Adipocyte (in vitro differentiated cells): ENCODE results near the gene BFSP1.

ENCODE experiments used
- DNase-seq: peaks from one replicate; pipeline ENCODE4 v3.0.0-alpha.2; 2015; ENCODE audit warnings: low read depth
- H3K27me3 ChIP-seq: replicated peaks from 2 replicates; pipeline ENCODE4 v1.7.0; 2013; ENCODE audit warnings: mild to moderate bottlenecking, low read length, moderate library complexity; ENCODE audit not compliant: control insufficient read depth, insufficient read depth
- H3K36me3 ChIP-seq: 2 replicates; pipeline ENCODE4 v1.7.0; 2013; ENCODE audit warnings: low read length, mild to moderate bottlenecking, moderate library complexity; ENCODE audit not compliant: control insufficient read depth, insufficient read depth, severe bottlenecking
- H3K4me1 ChIP-seq: 2 replicates; pipeline ENCODE4 v1.7.0; 2013; ENCODE audit warnings: mild to moderate bottlenecking, low read length, moderate library complexity; ENCODE audit not compliant: control insufficient read depth, insufficient read depth
- H3K4me3 ChIP-seq: 2 replicates; pipeline ENCODE4 v1.7.0; 2013; ENCODE audit warnings: mild to moderate bottlenecking, low read length, moderate library complexity
- H3K9ac ChIP-seq: 2 replicates; pipeline ENCODE4 v1.7.0; 2013; ENCODE audit warnings: mild to moderate bottlenecking, low read length, moderate library complexity
- H3K9me3 ChIP-seq: 2 replicates; pipeline ENCODE4 v1.7.0; 2013; ENCODE audit warnings: mild to moderate bottlenecking, low read length, moderate library complexity; ENCODE audit not compliant: control insufficient read depth

Gene BFSP1

DNA sequence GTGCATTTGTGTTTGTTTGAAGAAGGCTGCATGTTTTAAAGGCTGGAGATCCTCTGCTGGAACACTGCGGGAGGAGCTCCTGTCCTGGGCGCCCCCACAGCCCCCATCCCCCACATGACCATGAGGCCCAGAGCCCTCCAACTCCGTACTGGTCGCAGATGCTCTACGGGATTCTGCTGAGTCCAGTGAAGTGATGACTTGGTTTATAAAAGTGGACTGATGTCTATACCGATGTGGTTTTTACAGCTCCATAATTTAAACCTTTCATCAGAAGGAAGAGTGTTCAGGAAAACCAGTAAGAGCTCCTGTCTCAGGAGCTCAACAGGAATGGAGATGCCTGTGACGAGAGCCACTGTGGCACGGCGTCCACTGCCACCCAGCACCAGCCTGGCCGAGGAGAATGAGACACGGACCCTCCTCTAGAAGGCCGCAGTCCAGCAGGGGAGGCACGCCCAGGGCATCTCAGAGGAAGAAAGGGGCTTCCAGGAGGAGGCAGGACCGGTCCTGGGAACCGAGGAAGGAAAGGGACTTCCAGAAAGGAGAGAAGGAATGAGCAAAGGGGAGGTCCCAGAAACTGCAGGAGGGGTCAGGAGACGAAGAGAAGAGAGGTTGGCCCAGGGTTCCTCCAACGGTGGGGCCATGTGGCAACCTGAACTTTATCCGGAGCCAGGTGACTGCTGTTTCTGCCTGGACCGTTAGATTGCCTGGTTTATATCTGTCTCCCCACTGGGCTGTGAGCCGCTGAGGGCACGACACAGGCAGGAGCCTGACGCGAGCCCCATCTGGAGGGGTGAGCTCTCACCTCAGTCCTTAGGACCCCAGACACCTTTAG is 26.9 kb downstream of the BFSP1 start:
- peaks cover 17% of the 10 kb centered on the region for H3K27me3 ChIP-seq
- H3K4me1 ChIP-seq: no peaks in the 10 kb centered on the region
- no peak for DNase-seq
- no peaks in the 10 kb centered on the region for H3K9me3 ChIP-seq
- H3K4me3 ChIP-seq: peak overlapping the region; percentile 80
- H3K36me3 ChIP-seq: no peaks in the 10 kb centered on the region
- H3K9ac ChIP-seq: peak overlapping the region; percentile 74

DNA sequence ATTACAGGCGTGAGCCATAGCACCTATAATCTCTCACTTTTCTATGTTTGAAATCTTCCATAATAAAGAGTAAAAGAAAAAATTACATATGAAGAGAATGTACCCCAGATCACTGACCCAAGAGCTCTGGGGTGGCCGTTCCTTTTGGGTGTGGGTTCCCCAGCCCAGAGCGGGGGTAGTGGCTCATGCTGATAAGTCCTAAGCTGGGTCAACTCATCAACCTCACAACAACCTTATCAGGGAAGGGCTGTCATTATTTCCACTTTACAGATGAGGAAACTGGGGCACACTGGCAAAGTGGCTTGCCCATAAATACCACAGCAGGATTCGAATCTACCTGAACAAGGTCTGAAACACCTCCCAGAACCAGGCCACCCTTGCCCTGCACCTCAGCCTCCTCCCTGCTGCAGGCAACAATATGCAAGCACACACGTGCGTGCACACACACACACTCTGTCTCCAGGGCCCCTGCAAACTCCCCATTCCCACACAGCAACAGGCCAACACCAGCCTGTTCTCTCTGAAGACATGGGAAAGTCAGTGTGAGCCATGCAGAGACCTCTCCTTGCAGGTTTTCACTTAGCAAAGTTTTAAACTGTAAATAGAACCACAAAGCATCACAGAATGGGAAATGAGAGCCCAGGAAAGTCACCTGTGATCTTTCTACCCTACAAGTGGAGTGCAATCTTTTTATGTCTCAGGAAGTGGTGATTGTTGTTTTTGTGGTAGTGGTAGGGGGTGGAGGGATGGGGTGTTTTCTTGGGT is 27.7 kb downstream of the BFSP1 start:
- H3K9ac ChIP-seq: no peak overlapping the region
- DNase-seq: no peak
- H3K4me1 ChIP-seq: no peaks in the 10 kb centered on the region
- H3K9me3 ChIP-seq: no peaks in the 10 kb centered on the region
- H3K27me3 ChIP-seq: peaks cover 17% of the 10 kb centered on the region
- no peaks in the 10 kb centered on the region for H3K36me3 ChIP-seq
- no peak overlapping the region for H3K4me3 ChIP-seq

DNA sequence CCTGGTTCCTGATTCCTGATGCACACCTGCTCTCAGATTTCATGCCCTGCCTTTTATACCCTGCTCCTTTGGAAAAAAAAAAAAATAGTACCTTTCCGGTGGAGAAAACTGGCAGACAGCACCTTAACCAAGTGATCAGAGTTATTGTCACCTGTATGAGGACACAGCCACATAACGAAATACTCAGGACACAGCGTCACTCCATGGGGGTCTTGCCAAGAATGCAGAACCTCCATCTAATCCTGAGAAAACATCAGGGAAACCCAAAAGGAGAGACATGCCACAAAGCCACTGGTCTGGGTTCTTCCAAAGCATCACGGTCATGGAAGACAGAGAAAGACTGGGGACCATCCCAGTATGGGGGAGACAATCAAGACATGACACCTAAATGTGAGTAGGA is 29.1 kb downstream of the BFSP1 start:
- no peaks in the 10 kb centered on the region for H3K4me1 ChIP-seq
- H3K4me3 ChIP-seq: no peak overlapping the region
- H3K27me3 ChIP-seq: peaks cover 17% of the 10 kb centered on the region
- H3K9me3 ChIP-seq: no peaks in the 10 kb centered on the region
- DNase-seq: no peak
- no peaks in the 10 kb centered on the region for H3K36me3 ChIP-seq
- H3K9ac ChIP-seq: no peak overlapping the region

DNA sequence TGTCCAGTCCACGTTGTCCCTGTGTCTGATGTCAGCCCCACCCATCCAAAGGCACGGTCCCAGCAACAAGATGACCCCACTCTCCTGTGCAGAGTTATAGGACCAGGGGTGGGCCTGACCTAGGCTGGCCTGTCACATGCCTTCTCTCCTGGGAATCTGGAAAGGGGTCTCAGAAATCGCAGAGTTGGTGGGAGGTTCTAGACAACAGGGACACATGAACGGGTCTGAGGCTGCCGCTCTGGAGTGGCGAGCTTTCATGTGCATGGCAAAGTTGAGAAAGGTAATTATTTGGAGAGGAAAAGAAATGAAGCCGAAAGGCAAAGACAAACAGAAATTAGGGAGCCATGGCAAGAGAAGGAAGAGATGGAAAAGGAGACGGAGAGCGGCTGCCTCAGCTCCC is 29.5 kb downstream of the BFSP1 start:
- H3K9ac ChIP-seq: no peak overlapping the region
- no peaks in the 10 kb centered on the region for H3K9me3 ChIP-seq
- H3K36me3 ChIP-seq: no peaks in the 10 kb centered on the region
- no peak overlapping the region for H3K4me3 ChIP-seq
- no peak for DNase-seq
- peaks cover 17% of the 10 kb centered on the region for H3K27me3 ChIP-seq
- H3K4me1 ChIP-seq: no peaks in the 10 kb centered on the region

DNA sequence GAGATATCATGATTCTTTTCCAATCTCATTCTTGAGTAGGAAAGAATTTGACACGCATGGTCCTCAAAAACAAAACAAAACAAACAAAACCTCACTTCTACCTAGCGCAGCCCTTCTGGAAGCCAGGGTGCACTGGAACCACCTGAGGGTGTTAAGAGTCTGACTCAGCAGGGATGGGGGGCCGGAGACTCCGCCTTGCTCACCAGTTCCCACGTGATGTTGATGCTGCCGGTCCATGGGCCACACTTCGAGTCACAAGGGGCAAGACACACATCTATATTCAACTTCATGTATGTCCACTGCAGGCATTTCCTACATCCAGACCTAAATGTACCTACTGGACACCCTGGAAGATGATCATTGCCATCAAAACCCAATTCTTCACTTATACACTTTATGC is 30.4 kb downstream of the BFSP1 start:
- H3K4me3 ChIP-seq: no peak overlapping the region
- no peak for DNase-seq
- H3K9ac ChIP-seq: no peak overlapping the region
- H3K36me3 ChIP-seq: no peaks in the 10 kb centered on the region
- peaks cover 23% of the 10 kb centered on the region for H3K27me3 ChIP-seq
- H3K9me3 ChIP-seq: no peaks in the 10 kb centered on the region
- no peaks in the 10 kb centered on the region for H3K4me1 ChIP-seq

DNA sequence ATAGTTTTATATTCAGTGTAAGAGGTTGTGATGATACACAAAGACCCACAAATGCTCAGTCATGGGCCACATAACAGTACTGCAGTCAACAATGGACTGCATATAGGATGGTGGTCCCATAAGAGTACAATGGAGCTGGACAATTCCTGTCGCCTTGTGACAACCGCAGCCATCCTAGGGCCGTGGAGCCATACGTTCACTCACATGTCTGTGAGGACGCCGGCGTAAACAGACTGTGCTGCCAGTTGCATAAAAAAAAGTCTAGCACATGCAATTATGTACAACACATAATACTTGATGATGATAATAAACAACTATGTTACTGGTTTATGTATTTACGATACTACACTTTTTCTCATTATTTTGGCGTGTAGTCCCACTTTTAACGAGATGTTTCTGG is 30.9 kb downstream of the BFSP1 start:
- no peak for DNase-seq
- H3K36me3 ChIP-seq: no peaks in the 10 kb centered on the region
- H3K4me3 ChIP-seq: no peak overlapping the region
- H3K27me3 ChIP-seq: peaks cover 28% of the 10 kb centered on the region
- H3K4me1 ChIP-seq: no peaks in the 10 kb centered on the region
- H3K9me3 ChIP-seq: no peaks in the 10 kb centered on the region
- H3K9ac ChIP-seq: no peak overlapping the region

DNA sequence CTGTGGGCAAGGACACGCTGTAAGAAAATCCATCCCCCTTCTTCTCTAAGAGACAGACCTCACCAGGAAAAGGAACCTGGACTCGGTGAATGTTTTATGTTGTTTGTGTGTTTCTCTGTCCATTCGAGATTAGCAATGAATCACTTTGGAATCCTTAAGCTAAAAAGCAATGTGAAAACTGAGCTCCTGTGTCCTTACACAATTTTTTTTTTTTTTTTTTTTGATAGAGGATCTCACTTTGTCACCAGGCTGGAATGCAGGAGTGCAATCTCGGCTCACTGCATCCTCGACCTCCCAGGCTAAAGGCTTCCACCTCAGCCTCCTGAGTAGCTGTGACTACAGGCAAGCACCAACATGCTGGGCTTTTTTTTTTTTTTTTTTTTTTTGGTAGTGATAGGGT is 32.1 kb downstream of the BFSP1 start:
- no peak overlapping the region for H3K4me3 ChIP-seq
- peak; percentile 34 for DNase-seq
- peaks cover 22% of the 10 kb centered on the region for H3K27me3 ChIP-seq
- no peak overlapping the region for H3K9ac ChIP-seq
- no peaks in the 10 kb centered on the region for H3K4me1 ChIP-seq
- H3K9me3 ChIP-seq: no peaks in the 10 kb centered on the region
- no peaks in the 10 kb centered on the region for H3K36me3 ChIP-seq

DNA sequence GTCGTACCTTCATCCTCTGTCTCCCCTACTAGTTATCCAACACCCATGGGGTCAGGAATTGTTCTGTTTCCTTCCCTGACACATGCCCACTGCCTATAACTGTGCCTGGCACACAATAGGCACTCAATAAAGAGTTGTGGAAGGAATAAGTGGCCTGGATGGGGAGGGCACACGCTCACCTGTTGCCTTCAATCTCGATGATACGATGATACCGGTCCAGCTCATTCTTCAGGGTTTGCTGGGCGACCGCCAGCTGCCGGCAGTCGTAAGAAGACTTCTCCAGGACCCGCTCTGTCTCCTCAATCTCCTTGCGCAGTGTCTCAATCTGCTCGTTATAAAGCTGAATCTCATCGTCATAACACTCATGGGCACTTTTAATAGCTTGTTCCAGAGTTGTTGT is 32.5 kb downstream of the BFSP1 start:
- no peak overlapping the region for H3K4me3 ChIP-seq
- no peak for DNase-seq
- no peaks in the 10 kb centered on the region for H3K9me3 ChIP-seq
- H3K36me3 ChIP-seq: no peaks in the 10 kb centered on the region
- peaks cover 19% of the 10 kb centered on the region for H3K27me3 ChIP-seq
- H3K9ac ChIP-seq: no peak overlapping the region
- no peaks in the 10 kb centered on the region for H3K4me1 ChIP-seq

DNA sequence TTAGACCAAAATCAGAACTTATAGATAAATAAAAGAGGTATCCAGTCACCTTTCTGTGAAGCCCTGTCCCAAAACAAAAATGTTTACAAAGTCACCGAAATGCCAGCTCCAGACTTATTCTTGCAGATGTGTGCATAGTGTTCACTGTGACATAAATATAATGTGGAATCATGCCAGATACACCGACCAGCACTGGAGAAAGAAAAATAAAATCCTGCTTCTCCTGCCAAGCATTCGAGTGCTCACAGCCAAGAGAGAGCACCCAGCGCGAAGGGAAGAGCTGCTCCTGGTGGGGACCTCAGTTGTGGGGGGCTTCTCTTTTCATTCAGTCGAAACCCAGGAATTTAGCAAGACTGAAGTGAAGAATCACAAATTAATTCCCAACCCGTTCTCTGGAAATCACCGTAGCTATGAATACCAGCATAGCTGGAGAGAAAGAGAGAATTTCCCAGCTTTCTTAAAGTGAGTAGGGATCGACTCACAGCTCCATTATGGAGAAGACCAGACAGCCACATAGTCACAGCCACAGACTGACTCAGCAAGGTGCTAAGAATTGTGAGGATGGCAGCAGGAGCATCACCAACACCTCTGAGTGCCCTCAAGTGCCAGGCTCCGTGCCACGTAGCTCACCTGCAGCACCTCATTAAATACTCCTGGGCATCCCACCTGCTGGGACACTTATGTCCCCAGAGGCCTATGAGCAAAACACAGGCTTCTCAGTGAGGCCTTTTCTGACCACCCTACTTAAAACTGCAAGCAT is 33.2 kb downstream of the BFSP1 start:
- Histone ChIP-seq H3K9me3 (no peaks in the 10 kb centered on the region), H3K4me3 (no peak overlapping the region), H3K27me3 (peaks cover 17% of the 10 kb centered on the region), H3K9ac (no peak overlapping the region), H3K36me3 (no peaks in the 10 kb centered on the region), H3K4me1 (no peaks in the 10 kb centered on the region)
- no peak for DNase-seq

DNA sequence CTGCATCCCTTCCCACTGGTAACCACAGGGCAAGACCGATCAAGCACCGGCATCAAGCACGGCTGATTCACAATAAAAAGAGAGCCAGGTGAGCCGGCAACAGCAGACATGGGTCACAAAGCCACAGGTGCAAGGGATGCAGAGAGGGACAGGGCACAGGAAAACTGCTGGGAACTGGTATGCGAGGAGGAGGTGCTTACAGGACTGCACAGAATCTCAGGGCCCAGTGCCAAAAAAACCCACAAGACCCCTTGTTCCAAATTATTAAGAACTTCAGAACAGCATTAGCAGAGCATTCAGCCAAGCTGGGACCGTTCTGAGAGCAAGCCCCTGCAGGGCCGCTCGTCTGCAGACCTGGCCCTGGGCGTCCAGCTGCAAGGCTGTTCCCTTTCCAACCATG is 35.4 kb downstream of the BFSP1 start:
- Histone ChIP-seq H3K27me3 (peaks cover 14% of the 10 kb centered on the region), H3K9me3 (no peaks in the 10 kb centered on the region), H3K4me1 (no peaks in the 10 kb centered on the region), H3K9ac (no peak overlapping the region), H3K4me3 (no peak overlapping the region), H3K36me3 (no peaks in the 10 kb centered on the region)
- DNase-seq: no peak

DNA sequence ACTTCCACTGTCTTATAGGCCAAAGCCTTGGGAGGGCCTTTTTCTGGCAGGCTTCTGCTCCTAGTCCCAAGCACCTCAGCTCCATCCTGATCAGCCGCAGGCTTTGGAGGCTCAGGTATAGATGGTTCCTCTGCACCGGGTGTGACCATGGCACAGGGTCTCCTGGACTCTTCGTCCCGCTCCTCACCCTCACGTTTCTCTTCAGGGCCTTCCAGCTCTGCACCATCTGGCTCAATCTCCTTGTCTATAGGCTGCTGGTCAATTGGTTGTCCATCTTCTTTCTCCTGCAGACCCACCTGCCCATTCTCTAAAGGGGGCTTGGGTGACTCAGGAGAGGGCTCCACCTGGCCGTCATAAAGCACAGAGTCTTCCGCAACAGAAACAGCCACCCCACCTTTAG is 37.0 kb downstream of the BFSP1 start:
- Histone ChIP-seq H3K36me3 (no peaks in the 10 kb centered on the region), H3K4me3 (no peak overlapping the region), H3K9me3 (peaks cover 3% of the 10 kb centered on the region), H3K27me3 (peaks cover 30% of the 10 kb centered on the region), H3K9ac (no peak overlapping the region), H3K4me1 (no peaks in the 10 kb centered on the region)
- DNase-seq: no peak
